Ascending aorta (tissue), 2 donors: Measurements from ENCODE around the gene SAMD10. TPM values are rescaled to one million over a fixed set of nuclear protein-coding genes. Genes with fewer than 3 reads are reported as not detected.
A peak's percentile ranks its signal among the peaks of the same experiment; 100 is the strongest.
"Not testable (repeated sequence)": the region's sequence is repeated elsewhere in the genome, so short reads cannot be mapped to it uniquely, and the experiment has no call there.

Source experiments
- DNase-seq, 2 donors: peaks; one replicate each; pipeline ENCODE4 v3.0.0-alpha.2; 2019; ENCODE audit warnings: low spot score in 2 of 2
- H3K27ac ChIP-seq, 2 donors: fragments of 200-600 bp; sonication (generic); one replicate each; pipeline ENCODE4 v1.5.1; 2016 to 2017; ENCODE audit warnings: mild to moderate bottlenecking in 1 of 2
- H3K27me3 ChIP-seq: fragments of 200-600 bp; sonication (generic); one replicate; pipeline ENCODE4 v1.5.1; 2017
- H3K36me3 ChIP-seq, 2 donors: fragments of 200-600 bp; sonication (generic); one replicate each; pipeline ENCODE4 v1.5.1; 2016
- H3K4me1 ChIP-seq, 2 donors: fragments of 200-600 bp; sonication (generic); one replicate each; pipeline ENCODE4 v1.5.1; 2016 to 2017; ENCODE audit warnings: mild to moderate bottlenecking in 1 of 2
- H3K4me3 ChIP-seq, 2 donors: fragments of 200-600 bp; sonication (generic); one replicate each; pipeline ENCODE4 v1.5.1; 2016 to 2017; ENCODE audit warnings: mild to moderate bottlenecking in 1 of 2
- H3K9me3 ChIP-seq, 2 donors: fragments of 200-600 bp; sonication (generic); one replicate each; pipeline ENCODE4 v1.5.1; 2016
- CTCF ChIP-seq, 3 experiments: fragments of 200-600 bp in 2 of 3; fragments of 450-650 bp in 1 of 3; sonication (generic) in 2 of 3; IDR thresholded peaks; one replicate each; pipeline ENCODE4 v1.5.1; 2016 to 2019; ENCODE audit warnings: antibody characterized with exemption in 3 of 3, mild to moderate bottlenecking in 1 of 3, moderate library complexity in 1 of 3
- intact Hi-C: fragments of 100-400 bp; cut with DNase I; formaldehyde crosslinking; loops from one replicate; pipeline ENCODE4 v1.15.1; 2023
- total RNA-seq: library from RNA; depleted of rRNA; stranded (reverse); fragments of >200 nt; gene quantifications from one replicate; pipeline ENCODE4 v1.1.0, GENCODE V29; 2016

SAMD10 gene
- total RNA-seq, 1 donor from 2014 or later, result not detected

DNA sequence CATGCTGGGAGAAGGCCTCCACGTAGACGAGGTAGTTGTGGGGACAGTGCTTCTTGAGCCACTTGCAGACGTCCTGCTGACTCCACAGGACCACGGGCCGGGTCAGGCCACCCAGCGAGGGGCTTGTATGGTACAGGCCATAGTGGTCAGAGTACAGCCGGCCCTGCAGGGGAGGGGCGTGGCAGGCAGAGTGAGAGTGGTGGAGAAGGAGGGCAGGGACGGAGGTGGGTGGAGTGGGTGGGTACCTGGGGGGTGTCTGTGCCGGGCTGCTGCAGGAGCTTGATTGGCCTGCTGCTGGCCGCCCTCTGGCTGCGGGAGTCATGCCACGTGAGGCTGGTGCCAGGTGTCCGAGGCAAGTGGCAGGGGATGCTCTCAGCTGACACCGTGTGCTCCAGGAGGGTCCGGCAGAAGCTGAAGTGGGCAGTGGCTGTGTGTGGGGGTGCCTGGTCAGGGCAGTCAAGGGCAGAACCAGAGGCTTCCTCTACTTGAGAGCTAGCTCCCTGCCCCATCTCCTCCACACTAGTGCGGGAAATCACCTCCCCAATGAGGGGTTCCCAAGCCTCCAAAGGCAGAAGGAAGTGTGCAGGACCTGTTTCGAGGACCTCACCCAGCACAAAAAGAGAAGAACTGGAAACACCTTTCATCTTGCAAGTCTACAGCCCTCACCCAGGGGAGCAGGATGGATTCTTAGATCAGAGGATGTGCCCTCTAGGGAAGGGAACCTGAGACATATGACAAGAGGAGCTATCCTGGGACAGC is 2.3 kb downstream of the SAMD10 start:
- H3K36me3 ChIP-seq, result no peaks in the 10 kb centered on the region
- no peak for TF ChIP-seq CTCF (IDR thresholded peaks at IDR 0.05)
- no peaks in the 10 kb centered on the region for H3K9me3 ChIP-seq
- H3K4me3 ChIP-seq, result no peak overlapping the region
- no peak overlapping the region for H3K27ac ChIP-seq
- no peaks in the 10 kb centered on the region for H3K27me3 ChIP-seq
- H3K4me1 ChIP-seq, result peaks cover 15 to 23% of the 10 kb centered on the region in 2 donors
- intact Hi-C loops, result loop anchor here (10.0 kb wide), 1 partner anchor 762 kb away; the partner anchor contains the start of gene YTHDF1
- no peak for DNase-seq

DNA sequence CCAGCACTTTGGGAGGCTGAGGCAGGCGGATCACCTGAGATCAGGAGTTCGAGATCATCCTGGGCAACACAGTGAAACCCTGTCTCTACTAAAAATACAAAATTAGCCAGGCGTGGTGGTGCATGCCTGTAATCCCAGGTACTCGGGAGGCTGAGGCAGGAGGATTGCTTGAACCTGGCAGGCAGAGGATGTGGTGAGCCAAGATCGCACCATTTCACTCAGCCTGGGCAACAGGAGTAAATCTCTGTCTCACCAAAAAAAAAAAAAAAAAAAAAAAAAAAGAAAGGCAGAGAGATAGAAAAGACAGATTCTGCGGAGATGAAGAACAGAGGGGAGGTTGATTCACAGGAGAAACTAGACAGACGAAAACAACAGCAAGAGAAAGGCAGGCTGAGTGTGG is 2.9 kb downstream of the SAMD10 start:
- not testable (repeated sequence) for DNase-seq, H3K9me3 ChIP-seq, H3K27me3 ChIP-seq, H3K27ac ChIP-seq, H3K4me3 ChIP-seq, H3K36me3 ChIP-seq
- peaks cover 8 to 18% of the 10 kb centered on the region in 2 donors for H3K4me1 ChIP-seq
- intact Hi-C loops, result loop anchor here (10.0 kb wide), 1 partner anchor 762 kb away; the partner anchor contains the start of gene YTHDF1

GRCh38 chr20:63974402-63975200 is 4.8 kb downstream of the SAMD10 start:
- TF ChIP-seq CTCF (IDR thresholded peaks at IDR 0.05), result no peak
- no peak overlapping the region for H3K27ac ChIP-seq
- DNase-seq, result no peak
- H3K9me3 ChIP-seq, result no peaks in the 10 kb centered on the region
- H3K36me3 ChIP-seq, result no peaks in the 10 kb centered on the region
- intact Hi-C loops, result loop anchor here (5.0 to 10.0 kb wide), 3 partner anchors 67 to 760 kb away; partner anchors contain the start of genes GMEB2 and YTHDF1
- H3K27me3 ChIP-seq, result no peaks in the 10 kb centered on the region
- peaks cover 8 to 12% of the 10 kb centered on the region in 2 donors for H3K4me1 ChIP-seq
- H3K4me3 ChIP-seq, result no peak overlapping the region

DNA sequence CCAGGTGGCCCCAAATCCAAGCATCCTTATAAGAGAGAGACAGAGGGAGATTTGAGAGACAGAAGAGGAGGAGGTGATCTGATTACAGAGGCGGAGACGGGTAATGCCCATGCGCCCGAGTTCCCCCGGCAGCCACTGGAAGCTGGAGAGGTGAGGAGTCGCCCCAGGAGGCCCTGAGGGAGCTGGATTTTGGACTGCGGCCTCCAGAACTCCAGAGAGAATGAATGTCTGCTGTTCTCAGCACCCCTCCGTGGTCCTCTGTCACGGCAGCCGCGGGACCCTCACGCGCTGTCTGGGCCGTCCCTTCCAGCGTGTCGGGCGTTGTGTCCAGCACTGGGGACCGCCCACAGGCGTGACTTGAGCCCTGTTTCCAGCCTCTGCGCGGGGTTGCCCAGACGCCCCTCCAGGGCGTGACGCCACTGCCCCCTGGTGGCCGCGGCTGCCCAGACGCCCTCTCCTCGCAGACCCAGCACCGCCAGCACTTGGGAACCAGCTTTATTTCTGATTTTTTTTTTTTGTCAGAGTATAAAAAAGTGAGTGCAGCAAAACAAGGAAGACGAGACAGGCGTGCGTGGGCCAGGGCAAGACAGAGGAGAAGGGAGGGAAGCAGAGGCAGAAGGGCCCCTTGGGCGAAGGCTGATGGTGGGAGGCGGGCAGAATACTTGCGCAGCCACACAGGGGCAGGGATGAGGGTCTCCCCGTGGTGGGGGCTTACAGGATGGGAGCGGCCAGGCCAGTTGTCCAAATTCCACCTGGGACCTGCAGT is 5.6 kb downstream of the SAMD10 start:
- intact Hi-C loops, result loop anchor here (1.0 to 10.0 kb wide), 5 partner anchors 67 to 759 kb away; partner anchors contain the start of genes GMEB2 and YTHDF1
- Histone ChIP-seq H3K4me1 (peaks cover 9 to 11% of the 10 kb centered on the region in 2 donors), H3K27ac (no peak overlapping the region), H3K36me3 (no peaks in the 10 kb centered on the region), H3K4me3 (peak overlapping the region; percentile 48 to 52), H3K9me3 (no peaks in the 10 kb centered on the region), H3K27me3 (no peaks in the 10 kb centered on the region)
- peak; percentile 95 to 100 (median 98) for TF ChIP-seq CTCF (IDR thresholded peaks at IDR 0.05)
- peak in 1 of 2 donors; percentile 90 for DNase-seq

- no peak overlapping the region for H3K4me3 ChIP-seq
- TF ChIP-seq CTCF (IDR thresholded peaks at IDR 0.05), result no peak
- no peak overlapping the region for H3K27ac ChIP-seq
- intact Hi-C loops, result loop anchor here (1.0 to 10.0 kb wide), 5 partner anchors 66 to 758 kb away; partner anchors contain the start of genes GMEB2 and YTHDF1
- H3K27me3 ChIP-seq, result no peaks in the 10 kb centered on the region
- peaks cover 15 to 16% of the 10 kb centered on the region in 2 donors for H3K4me1 ChIP-seq
- H3K9me3 ChIP-seq, result no peaks in the 10 kb centered on the region
- no peak for DNase-seq
- H3K36me3 ChIP-seq, result no peaks in the 10 kb centered on the region
Measured at GRCh38 chr20:63973160-63973479, 6.3 kb downstream of the SAMD10 start.
